ENCODE measurements around the gene GNA14. TPM values are rescaled to one million over a fixed set of nuclear protein-coding genes. Genes with fewer than 3 reads are reported as not detected.
A peak's percentile ranks its signal among the peaks of the same experiment; 100 is the strongest.
"Not testable (repeated sequence)": the region's sequence is repeated elsewhere in the genome, so short reads cannot be mapped to it uniquely, and the experiment has no call there.

The GNA14 gene
- polyA plus RNA-seq, 3 donors from 2014 or later, result not detected

DNA sequence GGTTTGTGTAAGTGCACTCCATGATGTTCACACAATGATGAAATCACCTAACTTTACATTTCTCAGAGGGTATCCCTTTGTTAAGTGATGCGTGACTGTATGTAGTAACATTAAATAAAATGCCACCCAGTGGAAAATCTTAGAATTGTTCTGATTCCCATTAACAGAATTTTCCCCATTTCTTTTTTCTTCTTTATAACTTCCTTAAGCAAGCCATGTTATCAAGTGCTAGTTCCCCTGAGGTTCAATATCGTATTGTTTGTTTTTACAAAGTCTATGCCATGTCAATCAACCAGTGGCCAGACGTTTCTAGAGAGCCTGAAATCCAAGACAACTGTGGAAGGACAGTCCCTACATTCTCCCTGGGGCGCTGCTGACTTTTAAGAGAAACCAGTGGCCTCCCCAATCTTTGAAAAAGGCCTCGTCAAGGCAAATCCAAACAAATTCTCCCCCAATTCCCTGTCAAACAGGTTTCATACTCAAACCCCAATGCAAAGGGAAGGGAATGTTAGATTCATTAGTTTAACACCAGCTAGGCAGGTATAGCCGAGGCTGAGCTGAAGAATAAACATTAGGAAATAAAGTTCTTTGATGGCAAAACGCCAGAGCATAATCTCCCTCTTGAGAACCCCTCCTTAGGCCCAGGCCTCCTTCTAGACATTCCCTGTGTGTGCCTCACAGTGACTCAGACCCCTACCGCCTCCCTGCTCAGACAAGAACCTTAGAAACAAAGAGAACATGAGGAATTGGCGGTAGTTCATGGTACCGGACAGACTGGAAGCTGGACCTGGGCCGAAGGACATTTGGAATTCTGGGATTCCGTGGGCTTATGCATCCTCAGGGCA is 198.7 kb downstream of the GNA14 start:
- Mint-ChIP-seq H3K27me3 (ENCODE audit: low read depth in 3 of 3) (peaks cover 0 to 4% (median 2%) of the 10 kb centered on the region in 3 donors), H3K27ac (no peak overlapping the region), H3K4me1 (peaks cover 2 to 7% of the 10 kb centered on the region in 2 donors), H3K4me3 (no peak overlapping the region), H3K36me3 (peaks cover 0 to 4% (median 0%) of the 10 kb centered on the region in 3 donors), H3K9me3 (no peaks in the 10 kb centered on the region)
- no peak for DNase-seq

DNA sequence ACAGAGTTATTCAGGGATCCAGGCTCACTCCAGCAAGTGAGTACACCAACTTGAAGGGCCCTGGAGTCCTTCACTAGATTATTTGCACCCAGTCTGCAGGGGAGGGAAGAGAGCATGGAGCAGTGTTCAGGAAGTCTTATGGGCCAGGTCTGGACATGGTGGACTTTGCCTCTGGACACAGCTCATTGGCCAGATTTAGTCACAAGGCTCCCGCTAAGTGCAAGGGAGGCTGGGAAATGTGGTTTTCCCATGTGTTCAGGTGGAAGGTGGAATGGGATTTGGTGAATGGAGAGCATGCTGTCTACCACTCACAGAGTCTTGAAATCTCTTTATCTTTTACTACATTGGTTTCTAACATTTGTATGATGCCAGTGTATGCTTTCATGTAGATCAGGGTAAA is 200.5 kb downstream of the GNA14 start:
- Mint-ChIP-seq H3K4me3 (no peak overlapping the region), H3K36me3 (peaks cover 0 to 4% (median 0%) of the 10 kb centered on the region in 3 donors), H3K27ac (no peak overlapping the region), H3K4me1 (no peaks in the 10 kb centered on the region), H3K9me3 (no peaks in the 10 kb centered on the region), H3K27me3 (ENCODE audit: low read depth in 3 of 3) (peaks cover 0 to 2% (median 0%) of the 10 kb centered on the region in 3 donors)
- DNase-seq, result no peak

DNA sequence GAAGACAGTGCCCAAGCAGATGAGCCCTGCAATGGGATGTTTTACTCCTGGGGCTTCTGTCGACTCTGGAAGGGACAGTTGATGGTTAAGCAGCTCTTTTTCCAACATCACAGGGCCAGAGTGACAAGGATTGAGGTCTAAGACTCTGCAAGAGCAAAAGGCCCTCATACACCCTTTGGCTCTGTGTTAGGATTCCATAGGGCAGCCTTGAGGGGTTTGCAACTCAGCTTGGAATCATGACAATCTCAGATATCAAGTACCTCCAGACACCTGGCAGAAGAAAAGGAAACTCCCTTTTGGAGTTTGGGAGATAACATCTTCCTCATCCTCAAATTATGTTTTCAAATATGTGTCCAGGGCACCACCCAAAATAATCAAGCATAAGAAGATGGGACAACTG is 205.7 kb downstream of the GNA14 start:
- Mint-ChIP-seq H3K4me3 (no peak overlapping the region), H3K4me1 (no peaks in the 10 kb centered on the region), H3K9me3 (no peaks in the 10 kb centered on the region), H3K36me3 (peaks cover 0 to 1% (median 0%) of the 10 kb centered on the region in 3 donors), H3K27me3 (ENCODE audit: low read depth in 3 of 3) (no peaks in the 10 kb centered on the region), H3K27ac (no peak overlapping the region)
- no peak for DNase-seq

DNA sequence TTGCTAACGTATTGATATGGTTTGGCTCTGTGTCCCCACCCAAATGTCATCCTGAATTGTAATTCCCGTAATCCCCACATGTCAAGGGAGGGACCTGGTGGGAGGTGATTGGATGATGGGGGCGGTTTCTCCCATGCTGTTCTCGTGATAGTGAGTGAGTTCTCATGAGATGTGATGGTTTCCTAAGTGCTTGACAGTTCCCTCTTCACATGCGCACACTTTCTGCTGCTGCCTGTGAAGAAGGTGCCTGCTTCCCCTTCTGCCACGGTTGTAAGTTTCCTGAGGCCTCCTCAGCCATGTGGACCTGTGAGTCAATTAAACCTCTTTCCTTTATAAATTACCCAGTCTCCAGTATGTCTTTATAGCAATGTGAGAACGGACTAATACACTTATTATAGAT is 207.0 kb downstream of the GNA14 start:
- H3K9me3 Mint-ChIP-seq; H3K27me3 Mint-ChIP-seq (ENCODE audit: low read depth in 3 of 3); H3K36me3 Mint-ChIP-seq; DNase-seq; H3K27ac Mint-ChIP-seq; H3K4me1 Mint-ChIP-seq; H3K4me3 Mint-ChIP-seq: not testable (repeated sequence)

DNA sequence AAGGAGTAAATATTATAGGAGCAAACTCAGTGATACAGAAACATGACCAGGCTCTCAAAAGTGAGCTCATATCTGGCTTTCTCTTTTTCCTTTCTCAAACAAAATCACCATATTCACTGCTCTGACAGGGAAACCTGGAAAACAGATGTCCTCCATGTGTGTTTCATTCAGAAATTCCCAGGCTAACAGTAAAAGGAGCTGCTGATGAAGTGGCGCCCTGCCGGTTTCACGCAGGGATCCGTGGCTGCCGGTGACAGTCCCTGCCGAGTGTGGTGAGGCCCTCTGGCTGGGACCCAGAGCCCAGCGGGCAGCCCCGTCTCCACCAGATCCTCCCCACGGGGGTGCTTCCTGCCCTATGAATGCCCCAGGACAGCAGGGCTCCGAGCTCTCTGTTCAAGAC is 208.1 kb downstream of the GNA14 start:
- no peak overlapping the region for H3K27ac Mint-ChIP-seq
- no peaks in the 10 kb centered on the region for H3K9me3 Mint-ChIP-seq
- no peaks in the 10 kb centered on the region for H3K36me3 Mint-ChIP-seq
- no peaks in the 10 kb centered on the region for H3K4me1 Mint-ChIP-seq
- peaks cover 0 to 3% (median 0%) of the 10 kb centered on the region in 3 donors for H3K27me3 Mint-ChIP-seq (ENCODE audit: low read depth in 3 of 3)
- DNase-seq, result no peak
- H3K4me3 Mint-ChIP-seq, result no peak overlapping the region

DNA sequence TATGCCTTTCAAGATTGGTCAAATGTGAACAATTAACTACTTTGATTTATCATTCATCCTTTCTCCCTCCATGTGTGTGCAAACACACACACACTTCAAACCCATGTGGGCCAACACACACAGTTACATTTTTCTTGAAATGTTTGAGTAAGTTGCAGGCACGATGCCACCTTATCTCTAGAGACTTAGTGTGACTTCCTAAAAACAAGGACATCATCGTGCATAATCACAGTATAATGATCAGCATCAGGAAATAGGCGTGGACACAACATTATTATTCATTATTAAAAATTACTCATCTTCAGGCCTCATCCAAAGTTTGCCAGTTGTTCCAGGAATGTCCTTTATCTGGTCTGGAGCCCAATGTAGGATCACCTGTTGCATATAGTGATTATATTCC is 209.5 kb downstream of the GNA14 start:
- Mint-ChIP-seq H3K36me3 (no peaks in the 10 kb centered on the region), H3K27ac (no peak overlapping the region), H3K27me3 (ENCODE audit: low read depth in 3 of 3) (peaks cover 0 to 3% (median 0%) of the 10 kb centered on the region in 3 donors), H3K4me1 (peaks cover 3% of the 10 kb centered on the region in 2 donors), H3K4me3 (no peak overlapping the region), H3K9me3 (no peaks in the 10 kb centered on the region)
- DNase-seq, result no peak

DNA sequence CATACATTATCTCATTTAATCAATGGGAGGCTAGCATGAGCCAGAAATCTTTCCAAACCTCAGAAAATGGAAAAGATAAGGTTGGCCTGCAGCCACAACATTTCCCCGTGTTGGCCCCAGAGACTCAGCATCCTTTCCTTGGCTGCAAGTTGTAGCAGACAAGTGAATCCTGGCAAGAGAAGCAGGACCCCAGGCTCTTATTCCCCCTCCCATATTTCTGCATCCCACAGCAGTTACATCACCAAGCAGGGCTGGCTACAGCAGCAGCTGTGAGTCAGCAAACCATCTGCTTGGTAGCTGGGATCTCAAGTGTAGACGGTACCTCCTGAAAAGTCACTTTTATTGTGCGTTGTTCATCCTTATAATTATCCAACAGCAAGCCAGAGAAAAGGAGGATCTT is 212.4 kb downstream of the GNA14 start:
- no peaks in the 10 kb centered on the region for H3K36me3 Mint-ChIP-seq
- DNase-seq, result no peak
- H3K27ac Mint-ChIP-seq, result no peak overlapping the region
- peaks cover 3 to 5% of the 10 kb centered on the region in 2 donors for H3K4me1 Mint-ChIP-seq
- no peak overlapping the region for H3K4me3 Mint-ChIP-seq
- H3K27me3 Mint-ChIP-seq (ENCODE audit: low read depth in 3 of 3), result peaks cover 0 to 3% (median 1%) of the 10 kb centered on the region in 3 donors
- no peaks in the 10 kb centered on the region for H3K9me3 Mint-ChIP-seq

DNA sequence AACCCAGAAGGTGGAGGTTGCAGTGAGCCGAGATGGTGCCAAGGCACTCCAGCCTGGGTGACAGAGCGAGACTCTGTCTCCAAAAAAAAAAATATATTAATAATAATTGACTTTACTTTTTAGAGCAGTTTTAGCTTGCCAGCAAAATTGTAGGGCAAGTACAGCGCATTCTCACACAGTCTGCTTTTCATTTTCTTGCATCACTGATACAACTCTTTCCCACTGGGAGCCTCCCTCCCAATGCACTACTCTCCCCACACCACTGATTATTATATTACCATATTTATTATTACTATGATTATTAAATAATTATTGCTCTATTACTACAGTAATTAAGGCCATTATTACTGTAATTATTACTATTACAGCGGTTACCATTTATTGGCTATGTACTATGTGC is 212.8 kb downstream of the GNA14 start:
- Mint-ChIP-seq H3K9me3 (no peaks in the 10 kb centered on the region), H3K4me3 (no peak overlapping the region), H3K4me1 (peaks cover 3 to 5% of the 10 kb centered on the region in 2 donors), H3K36me3 (no peaks in the 10 kb centered on the region), H3K27me3 (ENCODE audit: low read depth in 3 of 3) (peaks cover 1 to 3% (median 3%) of the 10 kb centered on the region in 3 donors), H3K27ac (no peak overlapping the region)
- DNase-seq, result no peak

DNA sequence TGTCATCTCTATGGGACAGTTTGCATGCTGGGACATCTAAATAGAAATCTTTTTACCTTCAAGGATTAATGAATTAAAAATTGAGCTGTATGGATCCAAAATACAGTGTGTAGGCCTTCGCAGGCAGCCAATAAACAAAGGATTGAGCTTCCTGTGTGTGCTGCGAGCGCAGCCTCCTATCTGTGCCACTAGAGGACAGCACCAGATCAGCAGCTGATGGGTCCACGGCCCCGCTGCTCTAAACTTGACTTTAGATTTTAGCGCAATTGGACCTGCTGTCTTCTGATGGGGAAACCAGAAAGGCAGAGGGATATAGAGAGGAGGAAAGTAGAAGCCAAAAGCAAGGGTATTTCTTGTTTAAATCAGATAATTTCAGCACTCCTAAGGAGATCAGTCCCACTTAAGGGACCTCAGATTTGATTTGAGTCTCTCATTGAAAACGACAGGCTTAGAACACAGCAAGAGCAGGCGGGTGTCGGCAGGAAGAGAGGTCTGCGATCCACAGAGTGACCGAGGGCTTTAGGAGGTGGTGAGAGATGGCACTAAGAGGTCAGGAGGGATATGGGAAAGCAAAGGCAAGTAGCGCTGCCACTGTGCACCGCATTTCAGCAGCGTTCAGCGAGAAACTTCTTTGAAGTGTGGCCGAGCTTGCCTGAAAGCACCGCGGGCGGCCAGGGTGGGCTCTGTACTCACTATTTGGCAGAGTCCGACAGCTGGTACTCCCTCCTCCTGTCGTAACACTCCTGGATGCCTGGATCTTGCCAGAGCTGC is 214.3 kb downstream of the GNA14 start:
- H3K4me3 Mint-ChIP-seq, result peak overlapping the region in 1 of 5 donors; percentile 32
- no peak overlapping the region for H3K27ac Mint-ChIP-seq

DNA sequence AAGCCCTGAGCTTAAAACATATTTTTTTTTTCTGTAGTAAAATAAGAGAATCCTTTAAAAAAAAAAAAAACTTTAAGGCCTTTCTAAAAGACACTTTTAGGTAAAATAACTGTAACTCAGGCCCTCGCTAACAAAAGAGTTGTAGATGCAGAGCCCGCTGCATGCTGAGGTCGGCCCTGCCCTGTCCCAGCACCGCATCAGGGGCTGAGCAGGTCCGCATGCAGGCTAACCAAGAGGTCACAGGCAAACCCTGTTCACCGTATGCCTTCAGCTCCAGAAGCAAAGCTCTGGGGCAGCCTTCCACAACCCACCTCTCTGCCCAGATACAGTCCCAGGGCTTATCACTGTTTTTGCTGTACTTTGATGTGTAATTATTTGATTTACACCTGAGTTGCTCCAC is 216.1 kb downstream of the GNA14 start:
- DNase-seq, result no peak
- Mint-ChIP-seq H3K4me3 (no peak overlapping the region), H3K27me3 (ENCODE audit: low read depth in 3 of 3) (peaks cover 1 to 4% (median 3%) of the 10 kb centered on the region in 3 donors), H3K27ac (no peak overlapping the region), H3K9me3 (no peaks in the 10 kb centered on the region), H3K36me3 (no peaks in the 10 kb centered on the region), H3K4me1 (peaks cover 3 to 5% of the 10 kb centered on the region in 2 donors)

More for the DNA sequence above, 214.3 kb downstream of the GNA14 start:
- H3K4me1 Mint-ChIP-seq, result peaks cover 3 to 5% of the 10 kb centered on the region in 2 donors
- peaks cover 1 to 4% (median 3%) of the 10 kb centered on the region in 3 donors for H3K27me3 Mint-ChIP-seq (ENCODE audit: low read depth in 3 of 3)
- H3K36me3 Mint-ChIP-seq, result no peaks in the 10 kb centered on the region
- peak in 1 of 3 donors; percentile 9 for DNase-seq
- no peaks in the 10 kb centered on the region for H3K9me3 Mint-ChIP-seq

DNA sequence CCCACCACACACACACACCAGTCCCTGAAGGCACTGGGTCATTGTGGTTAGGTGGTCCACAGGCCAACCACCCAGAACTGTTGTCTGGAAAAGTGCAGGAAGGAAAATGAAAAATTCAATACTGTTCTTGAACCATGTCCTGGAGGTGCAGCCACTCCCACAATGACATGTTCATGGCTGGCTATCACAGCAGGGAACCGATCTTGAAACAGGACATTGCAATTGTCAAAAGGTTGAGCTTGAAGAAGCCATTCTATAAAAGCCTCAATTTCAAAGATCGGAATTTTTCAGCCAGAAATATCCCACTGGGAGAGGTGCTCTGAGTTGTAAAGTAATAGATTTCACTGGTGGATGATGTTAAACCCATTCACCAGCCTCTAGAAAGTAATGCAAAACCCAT is 218.2 kb downstream of the GNA14 start:
- H3K9me3 Mint-ChIP-seq, result no peaks in the 10 kb centered on the region
- peaks cover 1 to 5% (median 4%) of the 10 kb centered on the region in 3 donors for H3K27me3 Mint-ChIP-seq (ENCODE audit: low read depth in 3 of 3)
- no peak for DNase-seq
- no peak overlapping the region for H3K27ac Mint-ChIP-seq
- peaks cover 3 to 5% of the 10 kb centered on the region in 2 donors for H3K4me1 Mint-ChIP-seq
- no peak overlapping the region for H3K4me3 Mint-ChIP-seq
- no peaks in the 10 kb centered on the region for H3K36me3 Mint-ChIP-seq

DNA sequence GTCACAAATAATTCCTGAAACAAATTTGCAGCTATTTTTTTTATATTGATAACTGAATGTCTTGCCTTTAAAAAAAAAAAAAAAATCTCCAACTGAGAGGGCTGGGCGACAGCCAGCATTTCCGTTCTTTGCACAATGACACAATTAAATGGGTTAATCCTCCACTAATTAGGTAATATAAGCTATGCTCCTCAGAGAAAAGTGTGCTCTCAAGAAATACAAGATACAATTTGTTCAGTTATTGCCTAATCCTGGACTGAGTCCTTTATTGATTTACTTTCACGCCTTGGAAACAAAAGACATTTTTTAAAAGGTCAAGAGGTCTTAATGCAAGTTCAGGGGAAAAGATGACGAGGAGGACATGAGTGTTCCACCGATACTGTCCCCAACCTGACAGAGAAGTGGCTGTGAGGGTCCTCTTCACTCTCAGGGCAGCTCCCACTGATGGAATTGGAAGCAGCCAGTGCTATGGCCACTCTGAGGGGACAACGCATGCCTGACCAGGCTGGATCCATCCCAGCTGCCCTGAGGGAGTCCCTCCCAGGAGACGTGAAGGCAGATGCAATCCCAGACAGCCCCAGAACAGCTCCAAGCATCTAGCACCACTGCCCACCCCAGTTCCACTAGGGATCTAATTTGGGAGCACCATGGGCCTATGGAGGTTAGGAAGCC is 220.7 kb downstream of the GNA14 start:
- H3K9me3 Mint-ChIP-seq, result no peaks in the 10 kb centered on the region
- no peak overlapping the region for H3K4me3 Mint-ChIP-seq
- H3K36me3 Mint-ChIP-seq, result no peaks in the 10 kb centered on the region
- no peak for DNase-seq
- H3K27ac Mint-ChIP-seq, result no peak overlapping the region
- H3K27me3 Mint-ChIP-seq (ENCODE audit: low read depth in 3 of 3), result peaks cover 1 to 5% (median 4%) of the 10 kb centered on the region in 3 donors
- H3K4me1 Mint-ChIP-seq, result no peaks in the 10 kb centered on the region

DNA sequence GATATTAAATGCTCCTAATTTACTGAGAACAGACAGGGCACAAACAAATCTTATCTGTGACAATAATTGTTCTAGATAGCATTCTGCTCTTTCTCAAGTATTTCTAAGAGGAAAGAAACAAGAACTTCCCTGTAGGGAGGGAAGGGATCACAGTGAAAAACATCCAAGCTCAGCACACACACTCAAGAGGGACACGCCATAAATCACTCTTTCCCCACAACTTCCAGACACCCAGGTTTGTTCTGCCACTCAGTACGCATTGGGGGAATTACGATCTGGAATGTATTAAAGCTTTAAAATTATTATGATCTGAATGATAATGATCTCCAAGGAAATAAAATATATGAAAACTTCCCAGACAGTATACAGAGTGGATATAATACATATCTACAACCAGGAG is 221.4 kb downstream of the GNA14 start:
- Mint-ChIP-seq H3K9me3 (no peaks in the 10 kb centered on the region), H3K4me3 (no peak overlapping the region), H3K27ac (no peak overlapping the region), H3K27me3 (ENCODE audit: low read depth in 3 of 3) (peaks cover 0 to 5% (median 4%) of the 10 kb centered on the region in 3 donors), H3K4me1 (no peaks in the 10 kb centered on the region), H3K36me3 (peaks cover 0 to 3% (median 0%) of the 10 kb centered on the region in 3 donors)
- DNase-seq, result no peak

DNA sequence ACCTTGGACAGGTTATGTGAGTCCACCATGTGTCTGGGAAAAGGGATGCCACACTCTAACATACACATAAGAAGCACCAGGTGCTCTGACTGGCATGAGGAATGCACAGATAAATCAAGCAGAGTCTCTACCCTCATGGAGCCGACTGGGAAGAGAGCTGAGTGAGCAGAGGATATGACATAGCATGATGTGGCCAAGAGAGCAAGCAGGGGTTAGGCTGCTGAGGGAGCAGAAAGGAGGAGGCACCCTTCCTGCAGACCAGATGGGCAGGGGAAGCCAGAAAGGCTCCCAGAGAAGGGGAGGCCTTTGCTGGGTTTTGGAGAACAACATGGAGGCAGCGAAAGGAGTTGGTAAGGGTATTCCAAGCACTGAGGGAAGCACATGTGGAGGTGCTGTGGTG is 223.1 kb downstream of the GNA14 start:
- no peak overlapping the region for H3K27ac Mint-ChIP-seq
- no peaks in the 10 kb centered on the region for H3K9me3 Mint-ChIP-seq
- H3K36me3 Mint-ChIP-seq, result peaks cover 0 to 3% (median 0%) of the 10 kb centered on the region in 3 donors
- no peak overlapping the region for H3K4me3 Mint-ChIP-seq
- peaks cover 0 to 5% (median 0%) of the 10 kb centered on the region in 3 donors for H3K27me3 Mint-ChIP-seq (ENCODE audit: low read depth in 3 of 3)
- H3K4me1 Mint-ChIP-seq, result no peaks in the 10 kb centered on the region
- no peak for DNase-seq

Measured in immature natural killer cell (primary cell).